Stimulated activated CD8-positive, alpha-beta memory T cell treated with anti-CD3 and anti-CD28 coated beads, Interleukin-12 subunit alpha, Interleukin-12 subunit beta, amount 100 ng/mL, for 4 hours (primary cell): Measurements from ENCODE around the gene DOCK3.

Experiments used
- DNase-seq: peaks from one replicate; pipeline ENCODE4 v3.0.0-alpha.2; 2020; ENCODE audit warnings: low read depth

DOCK3 gene

GRCh38 chr3:51311055-51311454, 636.3 kb downstream of the DOCK3 start:
- no peak for DNase-seq

GRCh38 chr3:51328206-51328605, 653.5 kb downstream of the DOCK3 start:
- DNase-seq, result no peak

GRCh38 chr3:51330046-51330445, 655.3 kb downstream of the DOCK3 start:
- DNase-seq, result no peak

GRCh38 chr3:51332156-51332555, 657.4 kb downstream of the DOCK3 start:
- DNase-seq, result no peak

- DNase-seq, result no peak
Measured at GRCh38 chr3:51333021-51333420, 658.3 kb downstream of the DOCK3 start.

GRCh38 chr3:51336261-51336660, 661.5 kb downstream of the DOCK3 start:
- no peak for DNase-seq

- DNase-seq, result no peak
Measured at GRCh38 chr3:51337666-51338065, 662.9 kb downstream of the DOCK3 start.

- DNase-seq, result no peak
Measured at GRCh38 chr3:51338632-51339031, 663.9 kb downstream of the DOCK3 start.

- DNase-seq, result no peak
Measured at GRCh38 chr3:51340013-51340829, 665.5 kb downstream of the DOCK3 start.

GRCh38 chr3:51340989-51341636, 666.4 kb downstream of the DOCK3 start:
- no peak for DNase-seq

- DNase-seq, result no peak
Measured at GRCh38 chr3:51343918-51344687, 669.4 kb downstream of the DOCK3 start.

GRCh38 chr3:51350751-51351150, 676.0 kb downstream of the DOCK3 start:
- no peak for DNase-seq

GRCh38 chr3:51353131-51353530, 678.4 kb downstream of the DOCK3 start:
- DNase-seq, result no peak

GRCh38 chr3:51353691-51354090, 679.0 kb downstream of the DOCK3 start:
- no peak for DNase-seq

GRCh38 chr3:51354172-51354571, 679.4 kb downstream of the DOCK3 start:
- DNase-seq, result no peak

GRCh38 chr3:51354731-51355615, 680.2 kb downstream of the DOCK3 start:
- DNase-seq, result no peak

GRCh38 chr3:51355891-51356578, 681.3 kb downstream of the DOCK3 start:
- DNase-seq, result no peak

GRCh38 chr3:51357856-51358255, 683.1 kb downstream of the DOCK3 start:
- no peak for DNase-seq

- no peak for DNase-seq
Measured at GRCh38 chr3:51358981-51359380, 684.3 kb downstream of the DOCK3 start.

- no peak for DNase-seq
Measured at GRCh38 chr3:51360806-51361205, 686.1 kb downstream of the DOCK3 start.

- DNase-seq, result no peak
Measured at GRCh38 chr3:51361746-51362145, 687.0 kb downstream of the DOCK3 start.
